CD8-positive, alpha-beta memory T cell (primary cell): ENCODE measurements around the gene ZNF215. TPM values are rescaled to one million over a fixed set of nuclear protein-coding genes. Genes with fewer than 3 reads are reported as not detected.

ENCODE experiments used
- CTCF ChIA-PET: fragments of 350-600 bp; sonication (Branson Sonifier 250); formaldehyde crosslinking; loops from one replicate; lab custom pipeline; 2021; ENCODE audit warnings: antibody characterized with exemption; lab: Charles Lee
- POLR2A ChIA-PET: fragments of 350-600 bp; sonication (Branson Sonifier 250); formaldehyde crosslinking; loops from one replicate; lab custom pipeline; 2021; ENCODE audit warnings: antibody characterized with exemption; lab: Charles Lee
- DNase-seq, 5 donors: peaks; one replicate each; pipeline versions ENCODE4 v3.0.0 to v3.0.0-alpha.2; 2020 to 2022; ENCODE audit warnings: mixed read lengths in 1 of 5
- H3K27ac ChIP-seq: one replicate; pipeline ENCODE4 v1.7.0; 2013; ENCODE audit warnings: low read depth, mild to moderate bottlenecking, low read length, moderate library complexity
- H3K27me3 ChIP-seq: 2 replicates; pipeline ENCODE4 v1.7.0; 2013; ENCODE audit warnings: low read length, mild to moderate bottlenecking; ENCODE audit not compliant: insufficient read depth, poor library complexity, severe bottlenecking
- H3K36me3 ChIP-seq: 2 replicates; pipeline ENCODE4 v1.7.0; 2013; ENCODE audit warnings: mild to moderate bottlenecking, low read length, moderate library complexity; ENCODE audit not compliant: insufficient read depth
- H3K4me1 ChIP-seq: 2 replicates; pipeline ENCODE4 v1.7.0; 2013; ENCODE audit warnings: mild to moderate bottlenecking, low read length, moderate library complexity; ENCODE audit not compliant: insufficient read depth
- H3K4me3 ChIP-seq: 2 replicates; pipeline ENCODE4 v1.7.0; 2013; ENCODE audit warnings: mild to moderate bottlenecking, low read length
- H3K9me3 ChIP-seq: 2 replicates; pipeline ENCODE4 v1.7.0; 2013; ENCODE audit warnings: mild to moderate bottlenecking, low read length
- H3K27ac Mint-ChIP-seq, 8 donors: one replicate each; pipeline ENCODE4 v1.8.0; 2020 to 2021; ENCODE audit warnings: mixed read lengths in 8 of 8, mild to moderate bottlenecking in 6 of 8, inconsistent platforms in 3 of 8, moderate library complexity in 3 of 8
- H3K27me3 Mint-ChIP-seq, 2 donors: one replicate each; pipeline ENCODE4 v1.8.0; 2020 to 2021; ENCODE audit warnings: mixed read lengths in 2 of 2, mild to moderate bottlenecking in 1 of 2, moderate library complexity in 1 of 2
- H3K36me3 Mint-ChIP-seq, 3 donors: one replicate each; pipeline ENCODE4 v1.8.0; 2020 to 2021; ENCODE audit warnings: mixed read lengths in 3 of 3, inconsistent platforms in 1 of 3, mild to moderate bottlenecking in 1 of 3
- H3K4me1 Mint-ChIP-seq, 3 donors: one replicate each; pipeline ENCODE4 v1.8.0; 2020 to 2021; ENCODE audit warnings: mixed read lengths in 3 of 3, inconsistent platforms in 1 of 3, mild to moderate bottlenecking in 1 of 3
- H3K4me3 Mint-ChIP-seq, 7 donors: one replicate each; pipeline ENCODE4 v1.8.0; 2020 to 2021; ENCODE audit warnings: mixed read lengths in 7 of 7, mild to moderate bottlenecking in 6 of 7, moderate library complexity in 4 of 7, inconsistent platforms in 2 of 7
- H3K9me3 Mint-ChIP-seq, 5 donors: one replicate each; pipeline ENCODE4 v1.8.0; 2020 to 2022; ENCODE audit warnings: mixed read lengths in 5 of 5, mild to moderate bottlenecking in 3 of 5, moderate library complexity in 2 of 5, inconsistent platforms in 1 of 5
- polyA plus RNA-seq: library from polyadenylated mRNA; unstranded; fragments of 300-500 nt; fragmentation: Illumina TruSeq; gene quantifications from one replicate; pipeline ENCODE4 v1.2.3, GENCODE V29; 2021
- total RNA-seq, 2 experiments: library from RNA; stranded (reverse); gene quantifications; one replicate each; pipeline ENCODE4 v1.2.3, GENCODE V29; 2021

Gene ZNF215
- total and polyA plus RNA-seq, 3 experiments from 2014 or later: 0.72 to 0.73 TPM; not detected in 1

DNA sequence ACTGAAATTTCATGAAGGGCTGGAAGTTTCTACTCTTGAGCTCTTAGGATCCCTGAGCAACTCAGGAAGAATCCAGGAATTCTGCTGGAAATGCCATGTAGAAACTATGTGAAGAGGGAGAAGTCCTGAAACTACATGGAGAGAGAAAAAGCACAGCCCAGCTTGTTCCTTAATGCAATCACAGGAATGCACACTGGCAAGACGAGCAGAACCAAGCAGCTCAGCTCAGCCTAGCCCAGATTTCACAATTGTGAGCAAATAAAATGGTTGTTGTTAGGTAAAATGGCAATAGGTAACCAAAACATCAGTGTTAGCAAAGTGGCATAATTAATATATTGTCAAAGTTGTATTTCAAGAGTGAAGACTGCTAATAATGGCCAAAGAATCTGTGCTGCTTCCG lies 65.8 kb downstream of the ZNF215 start:
- no peaks in the 10 kb centered on the region for H3K36me3 Mint-ChIP-seq
- POLR2A ChIA-PET: no interaction called here
- Histone ChIP-seq H3K9me3 (no peaks in the 10 kb centered on the region), H3K36me3 (no peaks in the 10 kb centered on the region), H3K4me1 (no peaks in the 10 kb centered on the region), H3K4me3 (no peak overlapping the region), H3K27me3 (no peaks in the 10 kb centered on the region), H3K27ac (no peak overlapping the region)
- peaks cover 0 to 2% (median 0%) of the 10 kb centered on the region in 5 donors for H3K9me3 Mint-ChIP-seq
- H3K27me3 Mint-ChIP-seq: no peaks in the 10 kb centered on the region
- no peak overlapping the region for H3K27ac Mint-ChIP-seq
- H3K4me1 Mint-ChIP-seq: no peaks in the 10 kb centered on the region
- H3K4me3 Mint-ChIP-seq: no peak overlapping the region
- no peak for DNase-seq
- CTCF ChIA-PET: no interaction called here

DNA sequence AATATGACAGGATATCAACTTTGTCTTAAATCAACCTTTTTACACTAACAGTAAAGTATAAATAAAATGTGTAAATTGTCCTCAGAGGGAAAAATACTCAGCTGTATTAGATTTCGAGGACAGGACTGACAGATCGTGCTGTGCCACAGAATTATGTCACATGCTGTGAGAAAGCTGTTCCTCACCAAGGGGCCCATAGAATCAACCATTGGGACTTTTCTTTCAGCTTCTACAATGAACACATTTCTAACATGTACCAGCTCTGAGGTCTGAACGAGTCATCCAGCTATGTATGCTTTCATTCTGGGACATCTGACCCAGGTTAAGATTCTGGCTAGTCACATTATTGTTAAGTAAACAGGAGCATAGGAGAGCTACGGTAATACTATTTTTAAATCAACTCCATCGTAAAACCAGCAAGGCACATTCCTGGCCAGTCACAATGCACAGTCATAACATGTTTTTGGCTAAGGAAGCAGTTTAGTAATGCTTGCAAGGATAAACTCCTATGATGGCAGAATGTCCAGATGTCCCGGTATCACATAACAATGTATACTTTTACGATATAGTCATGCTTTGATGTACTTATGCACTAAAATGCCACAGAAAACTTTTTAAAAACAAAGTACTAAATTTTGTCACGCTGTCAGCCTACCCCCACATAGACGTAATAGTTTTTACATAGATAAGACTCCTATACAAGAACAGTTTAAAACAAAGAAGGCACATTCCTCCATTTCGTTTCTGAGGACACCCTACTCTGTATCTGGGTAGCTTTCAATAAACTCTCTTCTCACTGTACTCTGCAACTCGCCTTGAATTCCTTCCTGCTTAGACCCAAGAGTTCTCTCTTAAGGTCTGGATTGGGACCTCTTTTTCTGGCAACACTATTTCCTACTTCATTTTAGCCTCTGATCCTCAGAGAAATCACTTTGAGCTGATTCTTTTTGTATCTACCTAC lies 66.5 kb downstream of the ZNF215 start:
- no peaks in the 10 kb centered on the region for H3K27me3 Mint-ChIP-seq
- no peak overlapping the region for H3K4me3 Mint-ChIP-seq
- H3K4me1 ChIP-seq: no peaks in the 10 kb centered on the region
- no peaks in the 10 kb centered on the region for H3K4me1 Mint-ChIP-seq
- H3K36me3 Mint-ChIP-seq: no peaks in the 10 kb centered on the region
- CTCF ChIA-PET: no interaction called here
- no peaks in the 10 kb centered on the region for H3K36me3 ChIP-seq
- H3K27ac ChIP-seq: no peak overlapping the region
- POLR2A ChIA-PET: no interaction called here
- no peak for DNase-seq
- no peaks in the 10 kb centered on the region for H3K27me3 ChIP-seq
- H3K9me3 Mint-ChIP-seq: no peaks in the 10 kb centered on the region
- H3K27ac Mint-ChIP-seq: no peak overlapping the region
- no peaks in the 10 kb centered on the region for H3K9me3 ChIP-seq
- H3K4me3 ChIP-seq: no peak overlapping the region

DNA sequence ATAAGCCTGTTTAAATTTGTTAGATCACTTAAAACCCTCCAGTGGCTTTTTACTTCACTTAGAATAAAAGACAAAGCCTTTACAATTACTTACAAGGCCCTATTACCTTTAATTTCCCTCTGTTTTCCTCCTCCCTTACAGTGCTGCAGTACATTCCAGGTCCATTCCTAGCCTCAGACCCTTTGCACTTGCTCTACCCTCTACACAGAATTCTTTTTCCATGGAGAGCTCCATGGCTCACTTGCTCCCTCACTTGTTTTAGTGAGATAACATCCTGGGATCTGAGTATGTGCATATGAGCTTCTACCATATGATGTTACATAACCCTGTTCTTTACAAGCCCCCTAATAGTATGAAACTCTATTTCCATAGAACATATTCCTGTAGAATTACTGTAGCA lies 69.5 kb downstream of the ZNF215 start:
- H3K36me3 ChIP-seq: no peaks in the 10 kb centered on the region
- Mint-ChIP-seq H3K27ac (no peak overlapping the region), H3K4me3 (no peak overlapping the region), H3K36me3 (no peaks in the 10 kb centered on the region), H3K4me1 (no peaks in the 10 kb centered on the region), H3K27me3 (peaks cover 5 to 15% of the 10 kb centered on the region in 2 donors), H3K9me3 (no peaks in the 10 kb centered on the region)
- H3K27me3 ChIP-seq: no peaks in the 10 kb centered on the region
- CTCF ChIA-PET: no interaction called here
- POLR2A ChIA-PET: no interaction called here
- no peak overlapping the region for H3K27ac ChIP-seq
- H3K4me1 ChIP-seq: no peaks in the 10 kb centered on the region
- H3K4me3 ChIP-seq: no peak overlapping the region
- no peaks in the 10 kb centered on the region for H3K9me3 ChIP-seq
- no peak for DNase-seq

DNA sequence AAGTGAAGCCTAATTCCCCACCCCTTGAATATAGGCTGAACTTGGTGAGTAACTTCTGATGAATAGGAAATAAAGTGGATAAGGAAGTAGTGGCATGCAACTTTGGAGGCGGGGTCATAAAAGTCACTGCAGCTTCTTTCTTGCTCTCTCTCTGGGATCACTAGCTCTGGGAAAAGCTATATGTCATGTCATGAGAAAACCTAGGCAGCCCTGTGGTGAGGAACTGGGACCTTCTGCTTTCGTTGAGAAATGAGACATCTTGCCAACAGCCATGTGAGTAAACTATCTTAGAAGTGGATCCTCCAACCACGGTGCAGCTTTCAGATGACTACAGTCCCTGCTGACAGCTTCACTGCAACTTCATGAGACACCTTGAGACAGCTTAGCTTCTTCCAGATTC lies 78.3 kb downstream of the ZNF215 start:
- no peak overlapping the region for H3K27ac Mint-ChIP-seq
- H3K4me3 ChIP-seq: no peak overlapping the region
- H3K27me3 ChIP-seq: no peaks in the 10 kb centered on the region
- no peaks in the 10 kb centered on the region for H3K4me1 Mint-ChIP-seq
- peaks cover 0 to 6% (median 0%) of the 10 kb centered on the region in 5 donors for H3K9me3 Mint-ChIP-seq
- H3K4me1 ChIP-seq: no peaks in the 10 kb centered on the region
- ChIA-PET POLR2A (no interaction called here), CTCF (no interaction called here)
- no peaks in the 10 kb centered on the region for H3K9me3 ChIP-seq
- no peak overlapping the region for H3K27ac ChIP-seq
- H3K4me3 Mint-ChIP-seq: no peak overlapping the region
- no peak for DNase-seq
- peaks cover 13 to 41% of the 10 kb centered on the region in 2 donors for H3K27me3 Mint-ChIP-seq
- no peaks in the 10 kb centered on the region for H3K36me3 Mint-ChIP-seq
- H3K36me3 ChIP-seq: no peaks in the 10 kb centered on the region

Other genes with a start within 250 kb of the ZNF215 start
- 100 to 1,000 TPM; 124 to 129 TPM for gene MRPL17, start 243.1 kb upstream of the ZNF215 start, total RNA-seq
- 24.3 TPM for gene MRPL17, start 243.1 kb upstream of the ZNF215 start, polyA plus RNA-seq
- not detected for gene OR2AG2, start 154.4 kb upstream of the ZNF215 start, total RNA-seq
- not detected for gene OR2AG2, start 154.4 kb upstream of the ZNF215 start, polyA plus RNA-seq
- gene OR2AG1, start 143.4 kb upstream of the ZNF215 start, total RNA-seq: not detected
- gene OR2AG1, start 143.4 kb upstream of the ZNF215 start, polyA plus RNA-seq: not detected
- gene OR6A2, start 126.7 kb upstream of the ZNF215 start, total RNA-seq: not detected
- gene OR6A2, start 126.7 kb upstream of the ZNF215 start, polyA plus RNA-seq: not detected
- not detected for gene OR10A5, start 80.7 kb upstream of the ZNF215 start, total RNA-seq
- gene OR10A5, start 80.7 kb upstream of the ZNF215 start, polyA plus RNA-seq: not detected
- gene OR10A2, start 63.4 kb upstream of the ZNF215 start, total RNA-seq: not detected
- gene OR10A2, start 63.4 kb upstream of the ZNF215 start, polyA plus RNA-seq: not detected
- gene OR10A4, start 49.8 kb upstream of the ZNF215 start, total RNA-seq: not detected
- gene OR10A4, start 49.8 kb upstream of the ZNF215 start, polyA plus RNA-seq: not detected
- gene OR2D2, start 33.9 kb upstream of the ZNF215 start, total RNA-seq: not detected
- gene OR2D2, start 33.9 kb upstream of the ZNF215 start, polyA plus RNA-seq: not detected
- not detected for gene OR2D3, start 5.4 kb upstream of the ZNF215 start, total RNA-seq
- gene OR2D3, start 5.4 kb upstream of the ZNF215 start, polyA plus RNA-seq: not detected
- gene ZNF214, start 93.9 kb downstream of the ZNF215 start, total RNA-seq: not detected
- gene ZNF214, start 93.9 kb downstream of the ZNF215 start, polyA plus RNA-seq: not detected
- not detected for gene NLRP14, start 94.1 kb downstream of the ZNF215 start, total RNA-seq
- gene NLRP14, start 94.1 kb downstream of the ZNF215 start, polyA plus RNA-seq: not detected
- gene RBMXL2, start 162.6 kb downstream of the ZNF215 start, total RNA-seq: not detected
- gene RBMXL2, start 162.6 kb downstream of the ZNF215 start, polyA plus RNA-seq: not detected